ENCODE results near the gene RPL22L1.
A peak's percentile ranks its signal among the peaks of the same experiment; 100 is the strongest.
"Not testable (repeated sequence)": the region's sequence is repeated elsewhere in the genome, so short reads cannot be mapped to it uniquely, and the experiment has no call there.

Gene RPL22L1
- 15.5 to 75.5 (median 25.4) reads per million in 4 experiments for total RNA-seq

GRCh38 chr3:170869645-170870593, at the start of gene RPL22L1:
Gene RPL22L1, minus strand, starts transcription at chr3:170870195. Its CDS starts 28 bp downstream, at chr3:170870167.
- no peak for DNase-seq

- DNase-seq: no peak
Measured at GRCh38 chr3:170918715-170919114, 48.7 kb upstream of the RPL22L1 start.

GRCh38 chr3:170914690-170915089, 44.7 kb upstream of the RPL22L1 start:
- no peak for DNase-seq

- DNase-seq: no peak
Measured at GRCh38 chr3:170914212-170914611, 44.2 kb upstream of the RPL22L1 start.

GRCh38 chr3:170911051-170911450, 41.1 kb upstream of the RPL22L1 start:
- no peak for DNase-seq

- DNase-seq: no peak
Measured at GRCh38 chr3:170910542-170910941, 40.5 kb upstream of the RPL22L1 start.

GRCh38 chr3:170909129-170909903, 39.3 kb upstream of the RPL22L1 start:
- no peak for DNase-seq

GRCh38 chr3:170908235-170909116, 38.5 kb upstream of the RPL22L1 start, which contains the start of gene EIF5A2:
Gene EIF5A2, minus strand, starts transcription at chr3:170908637. Its CDS starts 831 bp downstream, at chr3:170907806.
- DNase-seq: peak; percentile 90

- no peak for DNase-seq
Measured at GRCh38 chr3:170907637-170908234, 37.7 kb upstream of the RPL22L1 start.

GRCh38 chr3:170905862-170906261, 35.9 kb upstream of the RPL22L1 start:
- no peak for DNase-seq

- no peak for DNase-seq
Measured at GRCh38 chr3:170903123-170903522, 33.1 kb upstream of the RPL22L1 start.

- DNase-seq: no peak
Measured at GRCh38 chr3:170899455-170899854, 29.5 kb upstream of the RPL22L1 start.

GRCh38 chr3:170897978-170898377, 28.0 kb upstream of the RPL22L1 start:
- no peak for DNase-seq

- DNase-seq: not testable (repeated sequence)
Measured at GRCh38 chr3:170897199-170897598, 27.2 kb upstream of the RPL22L1 start.

GRCh38 chr3:170896781-170897180, 26.8 kb upstream of the RPL22L1 start:
- DNase-seq: no peak

GRCh38 chr3:170896333-170896732, 26.3 kb upstream of the RPL22L1 start:
- not testable (repeated sequence) for DNase-seq

GRCh38 chr3:170893895-170894294, 23.9 kb upstream of the RPL22L1 start:
- no peak for DNase-seq

- DNase-seq: no peak
Measured at GRCh38 chr3:170889630-170890029, 19.6 kb upstream of the RPL22L1 start.

GRCh38 chr3:170889132-170889531, 19.1 kb upstream of the RPL22L1 start:
- DNase-seq: no peak

GRCh38 chr3:170884109-170884930, 14.3 kb upstream of the RPL22L1 start:
- not testable (repeated sequence) for DNase-seq

GRCh38 chr3:170878688-170879087, 8.7 kb upstream of the RPL22L1 start:
- DNase-seq: not testable (repeated sequence)
